Kidney (tissue), 14 donors: Measurements from ENCODE around the gene CACNA1A. TPM values are rescaled to one million over a fixed set of nuclear protein-coding genes. Genes with fewer than 3 reads are reported as not detected.
A peak's percentile ranks its signal among the peaks of the same experiment; 100 is the strongest.

Experiments used
- DNase-seq, 5 donors: peaks; one replicate each; pipeline ENCODE4 v3.0.0-alpha.2; 2013 to 2020
- FAIRE-seq: peaks from 2 replicates; lab custom pipeline; 2012; peaks lifted over from hg19 to GRCh38; lab: Jason Lieb, UNC
- H3K27ac ChIP-seq, 2 donors: one replicate each; pipeline ENCODE4 v1.7.0; 2013; ENCODE audit warnings: low read depth in 2 of 2, low read length in 2 of 2, inconsistent platforms in 1 of 2
- H3K27me3 ChIP-seq: one replicate; pipeline ENCODE4 v1.7.1; 2013; ENCODE audit warnings: low read length, inconsistent platforms; ENCODE audit not compliant: control insufficient read depth, insufficient read depth
- H3K36me3 ChIP-seq, 3 donors: one replicate each; pipeline versions ENCODE4 v1.7.0 to v1.7.1; 2013; ENCODE audit warnings: low read length in 3 of 3, control low read depth in 1 of 3, inconsistent platforms in 1 of 3; ENCODE audit not compliant: insufficient read depth in 3 of 3, control insufficient read depth in 2 of 3
- H3K4me1 ChIP-seq, 3 donors: one replicate each; pipeline versions ENCODE4 v1.7.0 to v1.7.1; 2013; ENCODE audit warnings: low read length in 3 of 3, inconsistent platforms in 1 of 3, low read depth in 1 of 3; ENCODE audit not compliant: control insufficient read depth in 2 of 3, insufficient read depth in 2 of 3
- H3K4me3 ChIP-seq, 3 donors: one replicate each; pipeline versions ENCODE4 v1.7.0 to v1.8.1; 2013; ENCODE audit warnings: low read length in 3 of 3, control low read depth in 1 of 3, inconsistent platforms in 1 of 3
- H3K9ac ChIP-seq, 3 donors: one replicate each; pipeline versions ENCODE4 v1.7.0 to v1.7.1; 2013; ENCODE audit warnings: low read length in 3 of 3, control low read depth in 1 of 3, inconsistent platforms in 1 of 3
- H3K9me3 ChIP-seq, 3 donors: one replicate each; pipeline versions ENCODE4 v1.7.0 to v1.7.1; 2013; ENCODE audit warnings: low read length in 3 of 3, control low read depth in 1 of 3, inconsistent platforms in 1 of 3; ENCODE audit not compliant: control insufficient read depth in 2 of 3, insufficient read depth in 1 of 3
- CTCF ChIP-seq: IDR thresholded peaks from 3 replicates; pipeline ENCODE4 v1.5.1; 2012; ENCODE audit warnings: mild to moderate bottlenecking, moderate library complexity, borderline replicate concordance; ENCODE audit not compliant: insufficient read depth; ENCODE audit errors: extremely low read depth
- intact Hi-C: fragments of 100-400 bp; cut with DNase I; formaldehyde crosslinking; loops from one replicate; pipeline ENCODE4 v1.11.1; 2022
- polyA plus RNA-seq: library from polyadenylated mRNA; stranded (reverse); fragments of 350-450 nt; fragmentation: Illumina TruSeq; extraction: RNeasy Lipid Tissue Mini Kit (QIAGEN cat#74804); gene quantifications from one replicate; pipeline ENCODE4 v1.2.3, GENCODE V29; 2014; ENCODE audit warnings: low read depth, low replicate concordance; ENCODE audit not compliant: insufficient read depth
- total RNA-seq: library from RNA; stranded (reverse); fragmentation: NEBNext Ultra II Directional; extraction: Animal tissue kit (Norgen Biotek cat#: 25700); gene quantifications from one replicate; pipeline ENCODE4 v1.2.1, GENCODE V29; 2021
- donor health status: control.
- donor health status: control.
- donor health status: control.
- donor health status: control.
- donor health status: control.
- donor health status: DM: yes; HTN: yes; CAD: no.
- donor health status: Normal renal cell carcinoma (clear cell type).

CACNA1A gene
- total and polyA plus RNA-seq, 2 donors from 2014 or later: 0.30 to 1.7 TPM

- DNase-seq: peak in 4 of 5 donors; percentile 10 to 36 (median 23)
- no peak overlapping the region for H3K9ac ChIP-seq
- peaks cover 0 to 2% (median 0%) of the 10 kb centered on the region in 3 donors for H3K9me3 ChIP-seq
- H3K4me3 ChIP-seq: no peak overlapping the region
- H3K27ac ChIP-seq: no peak overlapping the region
- peaks cover 30% of the 10 kb centered on the region for H3K27me3 ChIP-seq
- no peak for TF ChIP-seq CTCF
- no peaks in the 10 kb centered on the region for H3K36me3 ChIP-seq
- H3K4me1 ChIP-seq: peaks cover 0 to 2% (median 0%) of the 10 kb centered on the region in 3 donors
- FAIRE-seq: no peak
- intact Hi-C loops: no loop called here
Observed at GRCh38 chr19:13505761-13506470, 363 bp downstream of the CACNA1A start.

GRCh38 chr19:13505164-13505695 lies 1.0 kb downstream of the CACNA1A start:
- FAIRE-seq: no peak

GRCh38 chr19:13503570-13504235 lies 2.6 kb downstream of the CACNA1A start:
- H3K4me1 ChIP-seq: peaks cover 0 to 2% (median 0%) of the 10 kb centered on the region in 3 donors
- peaks cover 28% of the 10 kb centered on the region for H3K27me3 ChIP-seq
- H3K4me3 ChIP-seq: no peak overlapping the region
- intact Hi-C loops: no loop called here
- H3K9me3 ChIP-seq: no peaks in the 10 kb centered on the region
- H3K9ac ChIP-seq: no peak overlapping the region
- FAIRE-seq (no peak), DNase-seq (no peak)
- H3K27ac ChIP-seq: no peak overlapping the region
- no peaks in the 10 kb centered on the region for H3K36me3 ChIP-seq
- no peak for TF ChIP-seq CTCF

More at GRCh38 chr19:13505164-13505695, 1.0 kb downstream of the CACNA1A start:
- H3K27me3 ChIP-seq: peaks cover 30% of the 10 kb centered on the region
- no peak for TF ChIP-seq CTCF
- no peak for DNase-seq
- H3K9ac ChIP-seq: no peak overlapping the region
- intact Hi-C loops: no loop called here
- peaks cover 0 to 2% (median 0%) of the 10 kb centered on the region in 3 donors for H3K9me3 ChIP-seq
- H3K4me1 ChIP-seq: peaks cover 0 to 2% (median 0%) of the 10 kb centered on the region in 3 donors
- H3K4me3 ChIP-seq: no peak overlapping the region
- H3K27ac ChIP-seq: no peak overlapping the region
- H3K36me3 ChIP-seq: no peaks in the 10 kb centered on the region
